B cell (primary cell): Measurements from ENCODE around the gene SLCO3A1.

Experiments
- CTCF ChIP-seq: fragments of 200-600 bp; IDR thresholded peaks from one replicate; pipeline ENCODE4 v1.8.0; 2022; ENCODE audit warnings: antibody characterized with exemption, mild to moderate bottlenecking
- EZH2 ChIP-seq: IDR thresholded peaks from 2 replicates; pipeline ENCODE4 v1.6.1; 2012; ENCODE audit warnings: borderline replicate concordance, low read depth, mild to moderate bottlenecking, moderate library complexity, low read length; ENCODE audit not compliant: insufficient read depth, poor library complexity, severe bottlenecking

GRCh38 chr15:91939403-91939831, 85.9 kb downstream of the SLCO3A1 start:
- no peak for TF ChIP-seq CTCF
- no peak for TF ChIP-seq EZH2
